Spleen (tissue), 13 donors: ENCODE measurements around the gene MPP2. TPM values are rescaled to one million over a fixed set of nuclear protein-coding genes. Genes with fewer than 3 reads are reported as not detected.

Experiments used
- DNase-seq: peaks from one replicate; pipeline ENCODE4 v3.0.0-alpha.2; 2020
- H3K27ac ChIP-seq, 8 donors: fragments of 200-600 bp; sonication (generic) in 7 of 8; 1 replicate in 4 of 8; 2 replicates in 4 of 8; pipeline versions ENCODE4 v1.5.0 to v1.8.0; 2016 to 2021; ENCODE audit warnings: inconsistent platforms in 4 of 8, mild to moderate bottlenecking in 4 of 8, moderate library complexity in 1 of 8
- H3K27me3 ChIP-seq, 7 donors: fragments of 200-600 bp; sonication (generic) in 6 of 7; replicated peaks in 1 of 7; 1 replicate in 4 of 7; 2 replicates in 3 of 7; pipeline versions ENCODE4 v1.5.0 to v1.8.0; 2016 to 2021; ENCODE audit warnings: inconsistent platforms in 3 of 7, mild to moderate bottlenecking in 1 of 7
- H3K36me3 ChIP-seq, 6 donors: fragments of 200-600 bp; sonication (generic) in 5 of 6; 1 replicate in 4 of 6; 2 replicates in 2 of 6; pipeline versions ENCODE4 v1.5.0 to v1.8.0; 2016 to 2021; ENCODE audit warnings: inconsistent platforms in 2 of 6
- H3K4me1 ChIP-seq, 6 donors: fragments of 200-600 bp; sonication (generic) in 5 of 6; 1 replicate in 3 of 6; 2 replicates in 3 of 6; pipeline versions ENCODE4 v1.5.0 to v1.8.0; 2016 to 2021; ENCODE audit warnings: inconsistent platforms in 3 of 6
- H3K4me3 ChIP-seq, 8 donors: fragments of 200-600 bp; sonication (generic) in 7 of 8; 1 replicate in 4 of 8; 2 replicates in 4 of 8; pipeline versions ENCODE4 v1.5.0 to v1.8.0; 2016 to 2021; ENCODE audit warnings: inconsistent platforms in 4 of 8, mild to moderate bottlenecking in 4 of 8, moderate library complexity in 2 of 8
- H3K9me3 ChIP-seq, 8 donors: fragments of 200-600 bp; sonication (generic) in 7 of 8; 1 replicate in 4 of 8; 2 replicates in 4 of 8; pipeline versions ENCODE4 v1.5.0 to v1.8.0; 2016 to 2021; ENCODE audit warnings: inconsistent platforms in 4 of 8
- CTCF ChIP-seq, 11 experiments: fragments of 200-600 bp in 7 of 11; fragments of 450-650 bp in 4 of 11; sonication (generic) in 4 of 11; IDR thresholded peaks in 8 of 11; conservative IDR thresholded peaks in 3 of 11; 1 replicate in 7 of 11; 2 replicates in 4 of 11; pipeline versions ENCODE4 v1.4.0 to v1.8.0; 2016 to 2021; ENCODE audit warnings: antibody characterized with exemption in 11 of 11, inconsistent platforms in 4 of 11, mild to moderate bottlenecking in 1 of 11
- POLR2A ChIP-seq, 3 donors: fragments of 450-650 bp; IDR thresholded peaks; one replicate each; pipeline ENCODE4 v1.5.1; 2017; ENCODE audit warnings: antibody characterized with exemption in 3 of 3, mild to moderate bottlenecking in 1 of 3
- POLR2AphosphoS5 ChIP-seq, 3 donors: sonication (generic); formaldehyde crosslinking; IDR thresholded peaks; one replicate each; pipeline ENCODE4 v1.5.1; 2017; ENCODE audit warnings: antibody characterized with exemption in 3 of 3
- WGBS, 5 donors: extraction: QIAGEN DNeasy Blood & Tissue Kit in 3 of 5; methylation state at CpG; one replicate each; pipeline versions ENCODE4 v1.1.5 to v1.1.7; 2013 to 2018; 5-methylcytosine and 5-hydroxymethylcytosine counted together
- intact Hi-C: fragments of 100-400 bp; cut with DNase I; formaldehyde crosslinking; loops from one replicate; pipeline ENCODE4 v1.15.0; 2023; ENCODE audit warnings: low total_unique reads
- long read RNA-seq, 2 donors: transcript quantifications; one replicate each; lab custom pipeline, GENCODE V29; 2026
- polyA plus RNA-seq, 3 donors: library from polyadenylated mRNA; stranded (reverse); fragments of 200-250 nt; gene quantifications; one replicate each; pipeline ENCODE4 v1.2.1, GENCODE V29; 2013
- total RNA-seq, 7 donors: library from RNA; depleted of rRNA in 3 of 7; stranded (reverse); fragments of >200 nt in 3 of 7; fragmentation: NEBNext Ultra II Directional in 4 of 7; extraction: Animal tissue kit (Norgen Biotek cat#: 25700) in 4 of 7; gene quantifications; one replicate each; pipeline versions ENCODE4 v1.1.0 to v1.2.1, GENCODE V29; 2016 to 2021
- donor health status: healthy with polysubstance abuse.
- donor health status: DM: no; HTN: no; CAD: no; lungs with moderate emphysema.
- donor health status: DM: no; HTN: no; CAD: no.
- donor health status: Bipolar disorder and iron deficiency.
- donor health status: healthy.
- donor health status: DM: no; HTN: no; CAD: no.
- donor health status: DM: yes; HTN: yes; CAD: no.

The MPP2 gene
- 1 to 10 TPM in 5 of 7 donors, under 1 TPM in 2; 0.77 to 2.4 (median 1.2) TPM for total RNA-seq
- under 1 TPM; 0.13 to 0.51 (median 0.15) TPM for polyA plus RNA-seq
- long read RNA-seq, donor 1, full-length matches to known transcripts = 1 of 1 reads
- long read RNA-seq, donor 1, partial matches to known transcripts = 0 of 1 reads
- long read RNA-seq, donor 1, other reads (novel, unspliced or antisense) = 0 of 1 reads
- long read RNA-seq, donor 2, full-length matches to known transcripts = 1 of 1 reads
- long read RNA-seq, donor 2, partial matches to known transcripts = 0 of 1 reads
- long read RNA-seq, donor 2, other reads (novel, unspliced or antisense) = 0 of 1 reads

- no peak for TF ChIP-seq POLR2A (IDR thresholded peaks at IDR 0.05)
- TF ChIP-seq CTCF (IDR thresholded peaks at IDR 0.05 in 8 of 11, conservative IDR thresholded peaks at IDR 0.05 in 3 of 11) = peak in 4 of 11 experiments; percentile 13 to 47 (median 24)
- peak in 2 of 3 donors; percentile 24 to 31 for TF ChIP-seq POLR2AphosphoS5 (IDR thresholded peaks at IDR 0.05)
- Histone ChIP-seq H3K27me3 (peaks cover 8 to 76% (median 43%) of the 10 kb centered on the region in 7 donors), H3K4me3 (peak within 1 kb of the TSS; percentile 33 to 71 (median 43))
These were observed at the start of gene MPP2 for GRCh38 chr17:43907425-43907981. Gene MPP2 (minus strand): TSS chr17:43907536. CDS start chr17:43904460, 3,076 bp downstream.

GRCh38 chr17:43956222-43956621 is 48.9 kb upstream of the MPP2 start:
- 79 to 86% (median 84%) methylated on average over 8 of the region's 8 CpGs for WGBS, 5 donors
- H3K36me3 ChIP-seq = no peaks in the 10 kb centered on the region
- no peak for TF ChIP-seq CTCF (IDR thresholded peaks at IDR 0.05 in 8 of 11, conservative IDR thresholded peaks at IDR 0.05 in 3 of 11)
- TF ChIP-seq POLR2A (IDR thresholded peaks at IDR 0.05) = no peak

More at GRCh38 chr17:43907425-43907981, at the start of gene MPP2:
- peak within 1 kb of the TSS in 4 of 8 donors; percentile 18 to 52 (median 34) for H3K27ac ChIP-seq
- peak; percentile 83 for DNase-seq
- 0 to 5% (median 1%) methylated on average over 23 to 36 of the region's 36 CpGs for WGBS, 5 donors
- no peaks in the 10 kb centered on the region for H3K9me3 ChIP-seq
- H3K36me3 ChIP-seq = no peaks in the 10 kb centered on the region
- H3K4me1 ChIP-seq = peaks cover 20 to 32% (median 30%) of the 10 kb centered on the region in 6 donors
- intact Hi-C loops = no loop called here

GRCh38 chr17:43953746-43954145 is 46.4 kb upstream of the MPP2 start, which contains the start of gene PYY:
Gene PYY (minus strand): TSS chr17:43953940. CDS start chr17:43953483, 457 bp downstream.
- intact Hi-C loops = no loop called here
- H3K9me3 ChIP-seq = no peaks in the 10 kb centered on the region
- no peak for TF ChIP-seq CTCF (IDR thresholded peaks at IDR 0.05 in 8 of 11, conservative IDR thresholded peaks at IDR 0.05 in 3 of 11)
- TF ChIP-seq POLR2AphosphoS5 (IDR thresholded peaks at IDR 0.05) = no peak
- no peak for TF ChIP-seq POLR2A (IDR thresholded peaks at IDR 0.05)
- H3K36me3 ChIP-seq = no peaks in the 10 kb centered on the region
- peaks cover 0 to 78% (median 38%) of the 10 kb centered on the region in 7 donors for H3K27me3 ChIP-seq
- peaks cover 0 to 14% (median 12%) of the 10 kb centered on the region in 6 donors for H3K4me1 ChIP-seq
- H3K27ac ChIP-seq = no peak within 1 kb of the TSS
- peak within 1 kb of the TSS in 1 of 8 donors; percentile 24 for H3K4me3 ChIP-seq
- DNase-seq = no peak
- whole genome bisulfite sequencing, 5 donors = 42 to 54% (median 52%) methylated on average over 8 to 11 of the region's 11 CpGs

More at GRCh38 chr17:43956222-43956621, 48.9 kb upstream of the MPP2 start:
- Histone ChIP-seq H3K4me1 (peaks cover 0 to 14% (median 12%) of the 10 kb centered on the region in 6 donors), H3K27me3 (peaks cover 0 to 60% (median 31%) of the 10 kb centered on the region in 7 donors), H3K4me3 (no peak overlapping the region), H3K9me3 (no peaks in the 10 kb centered on the region), H3K27ac (no peak overlapping the region)
- intact Hi-C loops = no loop called here
- no peak for DNase-seq
